Suppressor macrophage treated with lipopolysaccharide for 4 hours (primary cell): ENCODE measurements around the gene TERB1.
"Not testable (repeated sequence)": the region's sequence is repeated elsewhere in the genome, so short reads cannot be mapped to it uniquely, and the experiment has no call there.

Experiments used
- DNase-seq: peaks from one replicate; pipeline ENCODE4 v3.0.0-alpha.2; 2020

TERB1 gene

GRCh38 chr16:66824006-66824405 is 22.6 kb upstream of the TERB1 start:
- no peak for DNase-seq

- DNase-seq: no peak
Measured at GRCh38 chr16:66814734-66815133, 13.3 kb upstream of the TERB1 start.

- DNase-seq: no peak
Measured at GRCh38 chr16:66811043-66811442, 9.7 kb upstream of the TERB1 start.

GRCh38 chr16:66810391-66810790 is 9.0 kb upstream of the TERB1 start:
- DNase-seq: no peak

GRCh38 chr16:66809765-66810164 is 8.4 kb upstream of the TERB1 start:
- no peak for DNase-seq

- DNase-seq: peak; percentile 22
Measured at GRCh38 chr16:66802159-66802558, 775 bp upstream of the TERB1 start.

- no peak for DNase-seq
Measured at GRCh38 chr16:66800856-66801255, 528 bp downstream of the TERB1 start.

GRCh38 chr16:66798161-66798560 is 3.2 kb downstream of the TERB1 start:
- no peak for DNase-seq

GRCh38 chr16:66793984-66794383 is 7.4 kb downstream of the TERB1 start:
- not testable (repeated sequence) for DNase-seq

- no peak for DNase-seq
Measured at GRCh38 chr16:66790130-66790733, 11.2 kb downstream of the TERB1 start.

GRCh38 chr16:66787427-66787826 is 14.0 kb downstream of the TERB1 start:
- no peak for DNase-seq

- DNase-seq: no peak
Measured at GRCh38 chr16:66786551-66786950, 14.8 kb downstream of the TERB1 start.

- no peak for DNase-seq
Measured at GRCh38 chr16:66776457-66776856, 24.9 kb downstream of the TERB1 start.

GRCh38 chr16:66774981-66775380 is 26.4 kb downstream of the TERB1 start:
- DNase-seq: no peak

- DNase-seq: no peak
Measured at GRCh38 chr16:66758086-66758485, 43.3 kb downstream of the TERB1 start.

GRCh38 chr16:66754819-66755218 is 46.6 kb downstream of the TERB1 start:
- no peak for DNase-seq

- no peak for DNase-seq
Measured at GRCh38 chr16:66754211-66754610, 47.2 kb downstream of the TERB1 start.

GRCh38 chr16:66752958-66753357 is 48.4 kb downstream of the TERB1 start:
- no peak for DNase-seq

GRCh38 chr16:66752379-66752778 is 49.0 kb downstream of the TERB1 start:
- no peak for DNase-seq

- no peak for DNase-seq
Measured at GRCh38 chr16:66751992-66752322, 49.4 kb downstream of the TERB1 start.

- DNase-seq: peak; percentile 89
Measured at GRCh38 chr16:66751303-66751991, 49.9 kb downstream of the TERB1 start, which contains the start of gene DYNC1LI2. TSS of gene DYNC1LI2 (minus strand) at chr16:66751609. CDS start at chr16:66751591, 18 bp downstream.

GRCh38 chr16:66751053-66751302 is 50.4 kb downstream of the TERB1 start:
- DNase-seq: peak; percentile 9

- no peak for DNase-seq
Measured at GRCh38 chr16:66750279-66751052, 50.9 kb downstream of the TERB1 start.

GRCh38 chr16:66746682-66747081 is 54.7 kb downstream of the TERB1 start:
- peak; percentile 77 for DNase-seq
